Measurements from ENCODE around the gene RALGAPA1.
"Not testable (repeated sequence)": the region's sequence is repeated elsewhere in the genome, so short reads cannot be mapped to it uniquely, and the experiment has no call there.

- not testable (repeated sequence) for TF ChIP-seq CTCF (conservative IDR thresholded peaks at IDR 0.05; ENCODE audit: low read length); EZH2phosphoT487 (IDR thresholded peaks at IDR 0.05; ENCODE audit: borderline replicate concordance, low read depth, low read length)
Observed at GRCh38 chr14:35776085-35776484, 33.0 kb downstream of the RALGAPA1 start.
